C4-2B (cell line): ENCODE measurements around the gene OR4P4.

ENCODE experiments used
- H3K27ac ChIP-seq: fragments of 450-650 bp; 2 replicates; pipeline ENCODE4 v1.5.1; 2017
- ZFX ChIP-seq: fragments of 450-650 bp; IDR thresholded peaks from 2 replicates; pipeline ENCODE4 v1.6.1; 2017
- TF ChIP-seq, protein P1 (sequence below): fragments of 450-650 bp; conservative IDR thresholded peaks from 2 replicates; pipeline ENCODE4 v1.5.1; 2017; ENCODE audit warnings: mild to moderate bottlenecking

The OR4P4 gene

DNA sequence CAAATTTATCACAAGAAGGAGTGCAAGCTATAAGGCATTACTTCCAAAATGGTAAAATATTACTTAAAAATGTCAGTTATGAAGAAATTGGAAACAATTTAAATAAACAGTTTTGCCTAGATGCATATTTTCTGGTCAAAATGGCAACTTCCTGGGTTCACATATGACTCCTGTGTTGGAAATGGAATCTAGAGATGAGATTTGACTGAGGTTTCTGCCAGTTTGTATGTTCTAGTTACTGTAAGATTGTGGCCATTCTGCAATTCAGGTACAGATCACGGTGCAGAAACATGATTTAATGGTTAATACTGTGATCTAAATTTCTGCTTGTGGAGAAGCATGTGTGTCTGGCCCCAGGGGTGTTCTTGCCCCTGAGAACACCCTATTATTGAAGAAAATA lies 23.7 kb downstream of the OR4P4 start:
- TF ChIP-seq, protein P1, sequence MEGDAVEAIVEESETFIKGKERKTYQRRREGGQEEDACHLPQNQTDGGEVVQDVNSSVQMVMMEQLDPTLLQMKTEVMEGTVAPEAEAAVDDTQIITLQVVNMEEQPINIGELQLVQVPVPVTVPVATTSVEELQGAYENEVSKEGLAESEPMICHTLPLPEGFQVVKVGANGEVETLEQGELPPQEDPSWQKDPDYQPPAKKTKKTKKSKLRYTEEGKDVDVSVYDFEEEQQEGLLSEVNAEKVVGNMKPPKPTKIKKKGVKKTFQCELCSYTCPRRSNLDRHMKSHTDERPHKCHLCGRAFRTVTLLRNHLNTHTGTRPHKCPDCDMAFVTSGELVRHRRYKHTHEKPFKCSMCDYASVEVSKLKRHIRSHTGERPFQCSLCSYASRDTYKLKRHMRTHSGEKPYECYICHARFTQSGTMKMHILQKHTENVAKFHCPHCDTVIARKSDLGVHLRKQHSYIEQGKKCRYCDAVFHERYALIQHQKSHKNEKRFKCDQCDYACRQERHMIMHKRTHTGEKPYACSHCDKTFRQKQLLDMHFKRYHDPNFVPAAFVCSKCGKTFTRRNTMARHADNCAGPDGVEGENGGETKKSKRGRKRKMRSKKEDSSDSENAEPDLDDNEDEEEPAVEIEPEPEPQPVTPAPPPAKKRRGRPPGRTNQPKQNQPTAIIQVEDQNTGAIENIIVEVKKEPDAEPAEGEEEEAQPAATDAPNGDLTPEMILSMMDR: no peak
- no peak for TF ChIP-seq ZFX
- no peak overlapping the region for H3K27ac ChIP-seq

DNA sequence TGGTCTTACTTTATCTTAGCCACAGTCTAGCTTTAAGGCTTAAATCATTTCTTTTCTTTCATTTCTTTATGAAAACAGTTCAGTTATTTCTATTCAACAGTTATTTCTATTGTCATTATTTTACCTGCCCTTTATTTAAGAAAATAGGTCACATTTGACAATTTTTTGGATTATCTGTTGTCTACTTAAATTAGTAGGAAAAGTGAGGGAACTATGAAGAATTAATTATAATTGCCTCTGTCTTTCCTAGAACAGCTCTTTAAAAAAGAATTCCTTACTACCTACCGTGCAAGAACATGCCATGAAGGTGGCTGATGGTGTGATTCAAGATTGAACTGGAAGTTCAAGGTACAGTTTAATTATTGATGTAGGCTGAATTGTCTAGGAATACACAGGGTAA lies 27.0 kb downstream of the OR4P4 start, which contains the start of gene OR4C6:
OR4C6 (plus strand) TSS at position 301 of the 400 bp plus-strand sequence. CDS start 2,966 bp downstream, outside the sequence.
- no peak for TF ChIP-seq ZFX
- TF ChIP-seq, protein P1: no peak
- H3K27ac ChIP-seq: no peak within 1 kb of the TSS

DNA sequence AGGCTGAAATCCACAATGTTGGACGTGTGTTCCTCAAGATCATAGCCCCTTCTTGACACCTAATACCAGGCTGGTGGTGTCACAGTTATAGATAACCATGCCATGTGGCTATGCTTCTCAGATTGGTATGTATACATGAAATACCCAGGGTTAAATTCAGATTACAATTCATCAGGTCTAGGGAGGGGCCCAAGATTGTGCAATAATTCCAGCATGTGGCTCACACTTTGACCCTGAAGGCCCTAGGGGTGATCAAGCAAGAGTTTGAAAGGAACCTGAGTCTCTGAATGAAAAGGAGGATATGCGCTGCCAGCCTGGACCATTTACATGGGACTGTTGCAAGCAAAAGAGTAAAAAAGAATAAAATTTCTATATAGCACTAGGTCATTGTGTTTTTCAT lies 34.5 kb downstream of the OR4P4 start:
- no peak overlapping the region for H3K27ac ChIP-seq
- TF ChIP-seq, protein P1: no peak
- no peak for TF ChIP-seq ZFX

DNA sequence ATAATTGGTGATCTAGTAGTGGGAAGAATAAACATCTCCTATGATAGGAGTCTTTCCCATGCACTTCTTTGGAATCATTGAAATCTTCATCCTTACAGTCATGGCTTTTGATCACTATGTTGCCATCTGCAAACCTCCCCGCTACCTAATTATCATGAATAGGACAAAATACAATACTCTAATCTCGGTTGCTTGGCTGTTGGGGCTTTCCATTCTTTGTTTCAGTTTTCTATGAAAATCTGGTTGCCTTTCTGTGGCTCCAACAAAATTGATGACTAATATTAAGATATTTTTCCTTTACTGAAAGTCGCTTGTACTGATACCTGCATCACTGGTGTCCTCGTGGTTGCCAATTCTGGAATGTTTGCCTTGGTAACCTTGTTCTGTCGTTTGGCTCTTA lies 38.9 kb downstream of the OR4P4 start:
- TF ChIP-seq ZFX: no peak
- TF ChIP-seq, protein P1: no peak
- no peak overlapping the region for H3K27ac ChIP-seq
